ENCODE results near the gene CRYBG1.
"Not testable (repeated sequence)": the region's sequence is repeated elsewhere in the genome, so short reads cannot be mapped to it uniquely, and the experiment has no call there.

- not testable (repeated sequence) for TF ChIP-seq CTCF (IDR thresholded peaks at IDR 0.05; ENCODE audit: poor library complexity); EZH2phosphoT487 (IDR thresholded peaks at IDR 0.05; ENCODE audit: low read depth, severe bottlenecking, unreplicated experiment)
These were observed 228.4 kb downstream of the CRYBG1 start for GRCh38 chr6:106588937-106589336.
